Parathyroid adenoma (tissue), 2 donors: ENCODE measurements around the gene PRUNE2.

ENCODE experiments used
- H2AFZ ChIP-seq: fragments of 300-600 bp; sonication (generic); one replicate; pipeline ENCODE4 v1.7.0; 2017; ENCODE audit warnings: antibody characterized with exemption, mild to moderate bottlenecking
- H3K27ac ChIP-seq: fragments of 300-600 bp; sonication (generic); one replicate; pipeline ENCODE4 v1.7.0; 2017
- H3K27me3 ChIP-seq: fragments of 300-600 bp; sonication (generic); one replicate; pipeline ENCODE4 v1.7.0; 2017; ENCODE audit warnings: low read length; ENCODE audit not compliant: control insufficient read depth, insufficient read depth
- H3K36me3 ChIP-seq: fragments of 300-600 bp; sonication (generic); one replicate; pipeline ENCODE4 v1.7.0; 2017; ENCODE audit warnings: low read length; ENCODE audit not compliant: control insufficient read depth, insufficient read depth
- H3K4me1 ChIP-seq: fragments of 300-600 bp; sonication (generic); one replicate; pipeline ENCODE4 v1.7.0; 2017; ENCODE audit warnings: control low read depth
- H3K4me2 ChIP-seq: fragments of 300-600 bp; sonication (generic); one replicate; pipeline ENCODE4 v1.7.0; 2017; ENCODE audit warnings: low read length
- H3K4me3 ChIP-seq: fragments of 300-600 bp; sonication (generic); one replicate; pipeline ENCODE4 v1.7.0; 2017; ENCODE audit warnings: low read depth, low read length
- H3K79me2 ChIP-seq: fragments of 300-600 bp; sonication (generic); one replicate; pipeline ENCODE4 v1.7.0; 2017; ENCODE audit warnings: control low read depth
- H3K9ac ChIP-seq: fragments of 300-600 bp; sonication (generic); one replicate; pipeline ENCODE4 v1.7.0; 2017; ENCODE audit warnings: mild to moderate bottlenecking
- H3K9me3 ChIP-seq: fragments of 300-600 bp; sonication (generic); one replicate; pipeline ENCODE4 v1.7.0; 2017; ENCODE audit warnings: low read length; ENCODE audit not compliant: control insufficient read depth
- TF ChIP-seq, protein P1 (sequence below): fragments of 300-600 bp; sonication (generic); IDR thresholded peaks from one replicate; pipeline ENCODE4 v1.7.0; 2017; ENCODE audit warnings: antibody characterized with exemption, mild to moderate bottlenecking
- donor health status: primary hyperparathyroidism.

Gene PRUNE2

DNA sequence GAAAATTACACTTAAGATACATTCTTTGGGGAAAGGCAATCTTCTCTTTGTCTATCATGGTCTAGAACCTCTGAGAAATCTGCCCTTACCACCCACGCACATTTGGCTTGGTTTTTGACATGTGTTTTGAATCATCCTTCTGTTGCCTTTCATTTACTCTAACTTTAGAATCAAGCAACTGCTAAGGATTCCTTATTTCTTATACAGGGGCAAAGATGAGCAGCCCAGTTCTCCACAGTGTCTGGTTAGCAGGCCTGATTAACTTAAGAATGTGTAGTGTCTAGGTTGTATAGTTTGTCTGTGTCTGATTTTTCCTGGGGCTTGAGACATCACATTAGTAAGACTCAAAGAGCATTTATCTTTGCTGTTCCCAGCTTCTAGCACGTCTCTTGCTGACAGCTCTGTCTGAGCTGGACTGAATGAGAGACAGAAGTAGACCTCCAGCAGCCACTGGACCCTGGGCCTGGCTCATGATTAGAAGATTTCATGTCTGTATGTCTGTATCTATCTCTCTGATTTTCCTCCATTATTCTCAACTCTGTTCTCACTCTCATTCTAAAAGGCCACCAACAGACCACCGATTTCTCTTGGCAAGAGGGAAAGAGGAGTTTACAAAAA is 173.5 kb downstream of the PRUNE2 start:
- Histone ChIP-seq H3K9ac (no peak overlapping the region), H3K4me1 (no peaks in the 10 kb centered on the region), H3K27ac (no peak overlapping the region), H3K9me3 (no peaks in the 10 kb centered on the region), H3K36me3 (no peaks in the 10 kb centered on the region), H3K79me2 (no peaks in the 10 kb centered on the region), H3K27me3 (no peaks in the 10 kb centered on the region), H3K4me2 (no peak overlapping the region), H3K4me3 (no peak overlapping the region), H2AFZ (no peak overlapping the region)
- TF ChIP-seq, protein P1, sequence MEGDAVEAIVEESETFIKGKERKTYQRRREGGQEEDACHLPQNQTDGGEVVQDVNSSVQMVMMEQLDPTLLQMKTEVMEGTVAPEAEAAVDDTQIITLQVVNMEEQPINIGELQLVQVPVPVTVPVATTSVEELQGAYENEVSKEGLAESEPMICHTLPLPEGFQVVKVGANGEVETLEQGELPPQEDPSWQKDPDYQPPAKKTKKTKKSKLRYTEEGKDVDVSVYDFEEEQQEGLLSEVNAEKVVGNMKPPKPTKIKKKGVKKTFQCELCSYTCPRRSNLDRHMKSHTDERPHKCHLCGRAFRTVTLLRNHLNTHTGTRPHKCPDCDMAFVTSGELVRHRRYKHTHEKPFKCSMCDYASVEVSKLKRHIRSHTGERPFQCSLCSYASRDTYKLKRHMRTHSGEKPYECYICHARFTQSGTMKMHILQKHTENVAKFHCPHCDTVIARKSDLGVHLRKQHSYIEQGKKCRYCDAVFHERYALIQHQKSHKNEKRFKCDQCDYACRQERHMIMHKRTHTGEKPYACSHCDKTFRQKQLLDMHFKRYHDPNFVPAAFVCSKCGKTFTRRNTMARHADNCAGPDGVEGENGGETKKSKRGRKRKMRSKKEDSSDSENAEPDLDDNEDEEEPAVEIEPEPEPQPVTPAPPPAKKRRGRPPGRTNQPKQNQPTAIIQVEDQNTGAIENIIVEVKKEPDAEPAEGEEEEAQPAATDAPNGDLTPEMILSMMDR = no peak

DNA sequence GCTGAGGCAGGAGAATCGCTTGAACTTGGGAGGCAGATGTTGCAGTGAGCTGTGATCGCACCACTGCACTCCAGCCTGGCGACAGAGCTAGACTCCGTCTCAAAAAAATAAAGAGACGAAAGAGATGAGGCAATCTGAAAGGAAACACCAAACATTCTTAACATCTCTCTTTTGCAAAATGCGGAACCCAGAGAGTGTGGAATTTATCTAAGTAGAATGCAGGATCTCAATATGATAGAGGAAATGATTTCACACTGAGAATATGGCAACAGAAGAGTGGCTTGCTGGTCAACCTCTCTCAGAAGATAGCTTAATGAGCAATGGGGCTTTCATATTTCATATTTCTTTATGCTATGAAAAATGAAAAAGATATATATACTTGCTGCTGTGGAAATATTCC is 175.1 kb downstream of the PRUNE2 start:
- H3K4me1 ChIP-seq = no peaks in the 10 kb centered on the region
- no peak overlapping the region for H3K4me2 ChIP-seq
- H3K9ac ChIP-seq = no peak overlapping the region
- no peaks in the 10 kb centered on the region for H3K36me3 ChIP-seq
- no peak overlapping the region for H3K27ac ChIP-seq
- H3K9me3 ChIP-seq = no peaks in the 10 kb centered on the region
- no peaks in the 10 kb centered on the region for H3K79me2 ChIP-seq
- H2AFZ ChIP-seq = no peak overlapping the region
- H3K27me3 ChIP-seq = no peaks in the 10 kb centered on the region
- TF ChIP-seq, protein P1 = no peak
- H3K4me3 ChIP-seq = no peak overlapping the region

DNA sequence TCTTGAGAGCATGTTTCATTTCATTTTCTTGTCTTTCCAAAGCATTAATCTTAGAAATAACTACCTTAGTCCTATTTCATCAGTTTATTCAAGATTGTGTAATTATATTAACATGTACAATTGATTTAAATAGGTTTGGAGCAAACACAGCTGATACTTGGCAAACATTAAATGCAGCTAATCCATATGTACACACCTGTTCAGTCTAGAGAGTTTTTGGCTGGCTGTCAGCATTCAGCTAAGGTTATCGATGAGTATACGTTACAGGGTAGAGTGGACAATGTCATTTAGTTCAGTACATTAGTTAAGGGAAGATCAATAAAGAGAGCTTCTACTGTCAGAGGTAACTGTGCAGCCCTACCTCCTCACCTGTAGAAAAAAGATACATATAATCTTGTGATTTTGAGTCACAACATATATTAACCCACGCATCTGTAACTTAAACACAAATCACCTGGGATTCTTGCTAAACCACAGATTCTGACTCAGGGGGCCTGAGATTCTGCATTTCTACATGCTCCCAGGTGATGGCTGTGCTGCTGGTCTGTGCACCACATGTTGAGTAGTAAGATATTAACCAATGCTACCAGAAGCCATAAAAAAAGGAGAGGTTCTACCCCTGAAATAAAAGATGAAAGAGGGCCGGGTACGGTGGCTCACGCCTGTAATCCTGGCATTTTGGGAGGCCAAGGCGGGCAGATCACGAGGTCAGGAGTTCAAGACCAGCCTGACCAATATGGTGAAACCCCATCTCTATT is 175.8 kb downstream of the PRUNE2 start:
- TF ChIP-seq, protein P1 = no peak
- no peaks in the 10 kb centered on the region for H3K9me3 ChIP-seq
- H3K9ac ChIP-seq = no peak overlapping the region
- H3K4me3 ChIP-seq = no peak overlapping the region
- H3K27ac ChIP-seq = no peak overlapping the region
- H3K4me2 ChIP-seq = no peak overlapping the region
- no peak overlapping the region for H2AFZ ChIP-seq
- H3K4me1 ChIP-seq = no peaks in the 10 kb centered on the region
- H3K36me3 ChIP-seq = no peaks in the 10 kb centered on the region
- no peaks in the 10 kb centered on the region for H3K27me3 ChIP-seq
- no peaks in the 10 kb centered on the region for H3K79me2 ChIP-seq

DNA sequence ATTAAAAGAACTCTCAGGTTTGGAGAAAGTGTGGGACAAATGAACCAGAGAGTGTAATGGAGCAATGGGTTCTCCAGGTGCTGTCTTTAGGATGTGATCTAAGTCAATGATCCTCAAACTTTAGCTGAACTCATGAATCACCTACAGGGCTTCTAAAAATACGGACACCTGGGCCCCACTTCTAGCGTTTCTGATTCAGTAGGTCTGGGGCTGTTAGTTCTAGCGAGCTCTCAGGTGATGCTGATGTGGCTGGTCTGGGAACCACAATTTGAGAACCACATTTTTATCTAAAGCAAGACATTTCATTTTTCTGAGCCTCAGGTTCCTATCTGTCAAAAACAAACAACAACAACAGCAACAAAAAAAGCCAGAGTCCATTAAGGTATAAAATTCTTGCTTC is 176.8 kb downstream of the PRUNE2 start:
- TF ChIP-seq, protein P1 = no peak
- Histone ChIP-seq H3K9me3 (no peaks in the 10 kb centered on the region), H3K4me2 (no peak overlapping the region), H2AFZ (no peak overlapping the region), H3K9ac (no peak overlapping the region), H3K27ac (no peak overlapping the region), H3K27me3 (no peaks in the 10 kb centered on the region), H3K79me2 (no peaks in the 10 kb centered on the region), H3K36me3 (no peaks in the 10 kb centered on the region), H3K4me3 (no peak overlapping the region), H3K4me1 (no peaks in the 10 kb centered on the region)

DNA sequence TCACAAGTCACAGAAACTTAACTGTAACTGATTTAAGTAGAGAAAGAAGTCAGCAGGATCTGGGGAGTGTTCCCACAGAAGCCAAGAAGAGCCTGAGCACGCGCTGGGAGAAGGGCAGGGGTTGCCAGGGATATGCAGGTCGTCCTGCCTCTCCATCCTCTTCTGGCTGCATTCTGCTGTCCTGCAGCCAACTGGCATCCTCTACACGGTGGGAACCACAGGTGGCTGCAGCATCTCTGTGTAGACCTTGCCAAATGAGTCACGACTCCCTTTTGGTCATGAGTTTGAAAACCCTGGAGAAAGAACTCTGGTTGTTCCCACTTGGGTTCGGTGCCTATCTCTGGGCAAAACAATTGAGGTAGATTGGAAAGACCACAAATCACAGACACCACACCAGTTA is 180.0 kb downstream of the PRUNE2 start:
- no peak overlapping the region for H2AFZ ChIP-seq
- no peak overlapping the region for H3K9ac ChIP-seq
- H3K27me3 ChIP-seq = no peaks in the 10 kb centered on the region
- H3K4me1 ChIP-seq = no peaks in the 10 kb centered on the region
- H3K27ac ChIP-seq = no peak overlapping the region
- H3K36me3 ChIP-seq = no peaks in the 10 kb centered on the region
- no peak overlapping the region for H3K4me2 ChIP-seq
- TF ChIP-seq, protein P1 = no peak
- H3K79me2 ChIP-seq = no peaks in the 10 kb centered on the region
- H3K4me3 ChIP-seq = no peak overlapping the region
- no peaks in the 10 kb centered on the region for H3K9me3 ChIP-seq
